H9 (cell line): ENCODE measurements around the gene DPEP2. TPM values are rescaled to one million over a fixed set of nuclear protein-coding genes. Genes with fewer than 3 reads are reported as not detected.

Source experiments
- DNase-seq: peaks from one replicate; pipeline ENCODE4 v3.0.0-alpha.2; 2017
- H2AFZ ChIP-seq: one replicate; pipeline ENCODE4 v1.6.1; 2013; ENCODE audit warnings: mild to moderate bottlenecking, low read length, control low read depth, moderate library complexity
- H2AK5ac ChIP-seq: 2 replicates; pipeline ENCODE4 v1.6.1; 2013; ENCODE audit warnings: low read length, control low read depth, mixed read lengths; ENCODE audit not compliant: insufficient read length
- H2BK120ac ChIP-seq: one replicate; pipeline ENCODE4 v1.6.1; 2013; ENCODE audit warnings: low read depth, mild to moderate bottlenecking, low read length, control low read depth, inconsistent platforms; ENCODE audit not compliant: poor library complexity, severe bottlenecking
- H2BK12ac ChIP-seq: 2 replicates; pipeline ENCODE4 v1.6.1; 2013; ENCODE audit warnings: low read length, control low read depth, mixed read lengths, low read depth; ENCODE audit not compliant: insufficient read length
- H2BK15ac ChIP-seq: 2 replicates; pipeline ENCODE4 v1.6.1; 2013; ENCODE audit warnings: low read depth, low read length, control low read depth
- H2BK20ac ChIP-seq: one replicate; pipeline ENCODE4 v1.6.1; 2013; ENCODE audit warnings: low read depth, mild to moderate bottlenecking, low read length, control low read depth, inconsistent platforms; ENCODE audit not compliant: poor library complexity, severe bottlenecking
- H2BK5ac ChIP-seq: 2 replicates; pipeline ENCODE4 v1.6.1; 2013; ENCODE audit warnings: low read length, control low read depth, mixed read lengths; ENCODE audit not compliant: insufficient read length
- H3K14ac ChIP-seq: 2 replicates; pipeline ENCODE4 v1.6.1; 2013; ENCODE audit warnings: low read length, control low read depth; ENCODE audit not compliant: insufficient read depth
- H3K18ac ChIP-seq: 2 replicates; pipeline ENCODE4 v1.6.1; 2013; ENCODE audit warnings: low read depth, mild to moderate bottlenecking, mixed read lengths, low read length, control low read depth; ENCODE audit not compliant: insufficient read length
- H3K23ac ChIP-seq: 2 replicates; pipeline ENCODE4 v1.6.1; 2013; ENCODE audit warnings: low read length, control low read depth, mixed read lengths, low read depth; ENCODE audit not compliant: insufficient read length
- H3K23me2 ChIP-seq: 2 replicates; pipeline ENCODE4 v1.6.1; 2013; ENCODE audit warnings: low read depth, mild to moderate bottlenecking, mixed read lengths, low read length, control low read depth; ENCODE audit not compliant: insufficient read length, poor library complexity, severe bottlenecking
- H3K27ac ChIP-seq: 2 replicates; pipeline ENCODE4 v1.5.1; 2013; ENCODE audit warnings: low read length, control low read depth, mixed read lengths, low read depth; ENCODE audit not compliant: insufficient read length
- H3K27me3 ChIP-seq: 2 replicates; pipeline ENCODE4 v1.6.1; 2013; ENCODE audit warnings: low read length, control low read depth, inconsistent platforms; ENCODE audit not compliant: insufficient read depth
- H3K4ac ChIP-seq: 2 replicates; pipeline ENCODE4 v1.6.1; 2013; ENCODE audit warnings: low read depth, mild to moderate bottlenecking, control low read depth, inconsistent platforms, low read length, moderate library complexity
- H3K4me1 ChIP-seq: 2 replicates; pipeline ENCODE4 v1.6.1; 2013; ENCODE audit warnings: low read length, control low read depth, inconsistent platforms; ENCODE audit not compliant: insufficient read depth
- H3K4me2 ChIP-seq: 2 replicates; pipeline ENCODE4 v1.6.1; 2013; ENCODE audit warnings: low read length, control low read depth, mixed read lengths; ENCODE audit not compliant: insufficient read length, insufficient read depth
- H3K56ac ChIP-seq: 2 replicates; pipeline ENCODE4 v1.6.1; 2013; ENCODE audit warnings: low read depth, mild to moderate bottlenecking, mixed read lengths, low read length, control low read depth; ENCODE audit not compliant: insufficient read length
- H3K79me1 ChIP-seq: 2 replicates; pipeline ENCODE4 v1.6.1; 2013; ENCODE audit warnings: low read depth, mild to moderate bottlenecking, moderate library complexity, low read length, control low read depth, inconsistent platforms; ENCODE audit not compliant: insufficient read depth, poor library complexity, severe bottlenecking
- H3K79me2 ChIP-seq: 2 replicates; pipeline ENCODE4 v1.6.1; 2013; ENCODE audit warnings: low read length, control low read depth, inconsistent platforms; ENCODE audit not compliant: insufficient read depth
- H3K9ac ChIP-seq: 2 replicates; pipeline ENCODE4 v1.6.1; 2013; ENCODE audit warnings: low read length, control low read depth, mixed read lengths; ENCODE audit not compliant: insufficient read length; ENCODE audit errors: extremely low read depth
- H3K9me3 ChIP-seq: one replicate; pipeline ENCODE4 v1.6.1; 2013; ENCODE audit warnings: low read depth, low read length, inconsistent platforms; ENCODE audit not compliant: control insufficient read depth
- H3T11ph ChIP-seq: one replicate; pipeline ENCODE4 v1.6.1; 2013; ENCODE audit warnings: mild to moderate bottlenecking, low read length, control low read depth, inconsistent platforms
- H4K20me1 ChIP-seq: one replicate; pipeline ENCODE4 v1.6.1; 2013; ENCODE audit not compliant: control insufficient read depth, insufficient read length, insufficient read depth
- H4K5ac ChIP-seq: 2 replicates; pipeline ENCODE4 v1.6.1; 2013; ENCODE audit warnings: low read depth, mild to moderate bottlenecking, mixed read lengths, low read length, control low read depth; ENCODE audit not compliant: insufficient read length
- H4K8ac ChIP-seq: replicated peaks from 2 replicates; pipeline ENCODE4 v1.6.1; 2013; ENCODE audit warnings: low read length, control low read depth, mixed read lengths, low read depth; ENCODE audit not compliant: insufficient read length
- H4K91ac ChIP-seq: 2 replicates; pipeline ENCODE4 v1.6.1; 2013; ENCODE audit warnings: low read depth, mild to moderate bottlenecking, moderate library complexity, mixed read lengths, low read length, control low read depth; ENCODE audit not compliant: insufficient read length
- H3K27ac Mint-ChIP-seq, 3 experiments: 2 replicates in 2 of 3; 3 replicates in 1 of 3; pipeline ENCODE4 v1.8.0; 2020 to 2021; ENCODE audit warnings: mixed read lengths in 3 of 3, mild to moderate bottlenecking in 1 of 3, moderate library complexity in 1 of 3
- H3K27me3 Mint-ChIP-seq: 2 replicates; pipeline ENCODE4 v1.8.0; 2021; ENCODE audit warnings: low read depth, mild to moderate bottlenecking, moderate library complexity, mixed read lengths
- H3K36me3 Mint-ChIP-seq, 3 experiments: 2 replicates in 2 of 3; 3 replicates in 1 of 3; pipeline ENCODE4 v1.8.0; 2020 to 2021; ENCODE audit warnings: low read depth in 3 of 3, mixed read lengths in 3 of 3; ENCODE audit not compliant: insufficient read depth in 1 of 3
- H3K4me1 Mint-ChIP-seq, 2 experiments: 2 replicates each; pipeline ENCODE4 v1.8.0; 2020; ENCODE audit warnings: mixed read lengths in 2 of 2
- H3K4me3 Mint-ChIP-seq, 2 experiments: 2 replicates in 1 of 2; 3 replicates in 1 of 2; pipeline ENCODE4 v1.8.0; 2020 to 2021; ENCODE audit warnings: mild to moderate bottlenecking in 2 of 2, mixed read lengths in 2 of 2, moderate library complexity in 1 of 2
- H3K9me3 Mint-ChIP-seq, 2 experiments: 2 replicates in 1 of 2; 3 replicates in 1 of 2; pipeline ENCODE4 v1.8.0; 2020; ENCODE audit warnings: mild to moderate bottlenecking in 2 of 2, mixed read lengths in 2 of 2, moderate library complexity in 1 of 2
- CTCF ChIP-seq: fragments of 200-600 bp; sonication (generic); conservative IDR thresholded peaks from 3 replicates; pipeline ENCODE4 v1.8.0; 2021; ENCODE audit warnings: antibody characterized with exemption, mild to moderate bottlenecking
- WGBS: extraction: QIAGEN DNeasy Blood & Tissue Kit; methylation state at CpG from one replicate; pipeline ENCODE4 v1.1.7; 2013; ENCODE audit warnings: missing lambda C conversion rate, low lambda C conversion rate, mixed read lengths; ENCODE audit not compliant: insufficient read length; ENCODE audit errors: extremely low coverage; 5-methylcytosine and 5-hydroxymethylcytosine counted together
- total RNA-seq: library from RNA; stranded (reverse); gene quantifications from 2 replicates; pipeline ENCODE4 v1.2.1, GENCODE V29; 2021

DPEP2 gene
- total RNA-seq, 1 experiment from 2014 or later = not detected

GRCh38 chr16:68003031-68003430, 3.7 kb upstream of the DPEP2 start:
- Histone ChIP-seq H4K20me1 (no peaks in the 10 kb centered on the region), H2BK120ac (no peak overlapping the region), H3K27me3 (no peaks in the 10 kb centered on the region), H3T11ph (no peak overlapping the region), H3K14ac (no peak overlapping the region), H2BK15ac (no peak overlapping the region), H3K4me2 (no peak overlapping the region), H2AFZ (no peak overlapping the region), H3K4ac (no peak overlapping the region), H2BK20ac (no peak overlapping the region), H2BK12ac (no peak overlapping the region), H3K79me1 (no peaks in the 10 kb centered on the region), H3K27ac (no peak overlapping the region), H2BK5ac (no peak overlapping the region), H3K56ac (no peak overlapping the region), H2AK5ac (no peak overlapping the region), H3K23me2 (no peaks in the 10 kb centered on the region), H4K8ac (no peak overlapping the region), H4K91ac (no peak overlapping the region), H3K79me2 (no peaks in the 10 kb centered on the region), H3K9ac (no peak overlapping the region), H3K9me3 (no peaks in the 10 kb centered on the region), H3K4me1 (peaks cover 5% of the 10 kb centered on the region; the same call in 1 of the 2 replicates), H3K23ac (no peak overlapping the region), H3K18ac (no peak overlapping the region), H4K5ac (no peak overlapping the region)
- TF ChIP-seq CTCF = no peak
- Mint-ChIP-seq H3K4me3 (no peak overlapping the region), H3K27ac (no peak overlapping the region), H3K36me3 (peaks cover 0 to 3% (median 0%) of the 10 kb centered on the region in 3 experiments; a peak in 2 of 7 replicates), H3K4me1 (peaks cover 6 to 12% of the 10 kb centered on the region in 2 experiments), H3K27me3 (peaks cover 7% of the 10 kb centered on the region; the same call in 1 of the 2 replicates), H3K9me3 (no peaks in the 10 kb centered on the region; a peak in 1 of 5 replicates)
- DNase-seq = no peak
- WGBS = no CpG with 5 or more reads among the region's 4 CpGs
